Activated naive CD8-positive, alpha-beta T cell (primary cell): ENCODE data around the gene INSIG1.

Experiments
- H3K27ac Mint-ChIP-seq: one replicate; pipeline ENCODE4 v1.8.0; 2021; ENCODE audit warnings: mixed read lengths
- H3K27me3 Mint-ChIP-seq: one replicate; pipeline ENCODE4 v1.8.0; 2021; ENCODE audit warnings: mixed read lengths
- H3K36me3 Mint-ChIP-seq: one replicate; pipeline ENCODE4 v1.8.0; 2021; ENCODE audit warnings: mixed read lengths
- H3K4me1 Mint-ChIP-seq: one replicate; pipeline ENCODE4 v1.8.0; 2021; ENCODE audit warnings: low read depth, mixed read lengths
- H3K4me3 Mint-ChIP-seq: one replicate; pipeline ENCODE4 v1.8.0; 2021; ENCODE audit warnings: mild to moderate bottlenecking, mixed read lengths
- H3K9me3 Mint-ChIP-seq: one replicate; pipeline ENCODE4 v1.8.0; 2021; ENCODE audit warnings: low read depth, mixed read lengths

INSIG1 gene

GRCh38 chr7:155316427-155317113 is 18.9 kb downstream of the INSIG1 start:
- H3K9me3 Mint-ChIP-seq, result no peaks in the 10 kb centered on the region
- H3K27me3 Mint-ChIP-seq, result no peaks in the 10 kb centered on the region
- no peaks in the 10 kb centered on the region for H3K4me1 Mint-ChIP-seq
- peaks cover 2% of the 10 kb centered on the region for H3K36me3 Mint-ChIP-seq
- no peak overlapping the region for H3K4me3 Mint-ChIP-seq
- no peak overlapping the region for H3K27ac Mint-ChIP-seq

GRCh38 chr7:155317114-155317434 is 19.4 kb downstream of the INSIG1 start:
- Mint-ChIP-seq H3K27me3 (no peaks in the 10 kb centered on the region), H3K36me3 (peaks cover under 1% of the 10 kb centered on the region), H3K9me3 (no peaks in the 10 kb centered on the region), H3K4me1 (no peaks in the 10 kb centered on the region), H3K4me3 (no peak overlapping the region), H3K27ac (no peak overlapping the region)

- Mint-ChIP-seq H3K27ac (no peak overlapping the region), H3K4me3 (no peak overlapping the region), H3K4me1 (peaks cover under 1% of the 10 kb centered on the region), H3K9me3 (peaks cover under 1% of the 10 kb centered on the region), H3K27me3 (no peaks in the 10 kb centered on the region), H3K36me3 (no peaks in the 10 kb centered on the region)
Observed at GRCh38 chr7:155318245-155318644, 20.6 kb downstream of the INSIG1 start.

- H3K27ac Mint-ChIP-seq, result no peak overlapping the region
- no peaks in the 10 kb centered on the region for H3K36me3 Mint-ChIP-seq
- peaks cover 2% of the 10 kb centered on the region for H3K4me1 Mint-ChIP-seq
- H3K9me3 Mint-ChIP-seq, result peaks cover 3% of the 10 kb centered on the region
- no peak overlapping the region for H3K4me3 Mint-ChIP-seq
- H3K27me3 Mint-ChIP-seq, result peaks cover 4% of the 10 kb centered on the region
Observed at GRCh38 chr7:155322530-155322929, 24.9 kb downstream of the INSIG1 start.

GRCh38 chr7:155323001-155323638 is 25.4 kb downstream of the INSIG1 start:
- Mint-ChIP-seq H3K27me3 (peaks cover 4% of the 10 kb centered on the region), H3K27ac (no peak overlapping the region), H3K4me1 (peaks cover 2% of the 10 kb centered on the region), H3K9me3 (peaks cover 3% of the 10 kb centered on the region), H3K36me3 (no peaks in the 10 kb centered on the region), H3K4me3 (no peak overlapping the region)

- peaks cover 2% of the 10 kb centered on the region for H3K4me1 Mint-ChIP-seq
- no peak overlapping the region for H3K4me3 Mint-ChIP-seq
- H3K9me3 Mint-ChIP-seq, result peaks cover 3% of the 10 kb centered on the region
- peaks cover 4% of the 10 kb centered on the region for H3K27me3 Mint-ChIP-seq
- no peaks in the 10 kb centered on the region for H3K36me3 Mint-ChIP-seq
- H3K27ac Mint-ChIP-seq, result no peak overlapping the region
Observed at GRCh38 chr7:155324012-155324917, 26.6 kb downstream of the INSIG1 start.

- H3K36me3 Mint-ChIP-seq, result no peaks in the 10 kb centered on the region
- peaks cover 3% of the 10 kb centered on the region for H3K9me3 Mint-ChIP-seq
- no peak overlapping the region for H3K27ac Mint-ChIP-seq
- H3K4me3 Mint-ChIP-seq, result no peak overlapping the region
- peaks cover 4% of the 10 kb centered on the region for H3K27me3 Mint-ChIP-seq
- peaks cover 2% of the 10 kb centered on the region for H3K4me1 Mint-ChIP-seq
Observed at GRCh38 chr7:155324918-155325235, 27.2 kb downstream of the INSIG1 start.

- Mint-ChIP-seq H3K4me3 (no peak overlapping the region), H3K4me1 (peaks cover 5% of the 10 kb centered on the region), H3K27ac (no peak overlapping the region), H3K36me3 (no peaks in the 10 kb centered on the region), H3K9me3 (peaks cover 3% of the 10 kb centered on the region), H3K27me3 (peaks cover 4% of the 10 kb centered on the region)
Observed at GRCh38 chr7:155326385-155326784, 28.7 kb downstream of the INSIG1 start.

- H3K4me1 Mint-ChIP-seq, result peaks cover 5% of the 10 kb centered on the region
- H3K9me3 Mint-ChIP-seq, result peaks cover 3% of the 10 kb centered on the region
- H3K27ac Mint-ChIP-seq, result no peak overlapping the region
- H3K36me3 Mint-ChIP-seq, result no peaks in the 10 kb centered on the region
- H3K27me3 Mint-ChIP-seq, result peaks cover 4% of the 10 kb centered on the region
- H3K4me3 Mint-ChIP-seq, result no peak overlapping the region
Observed at GRCh38 chr7:155327590-155328320, 30.1 kb downstream of the INSIG1 start.

GRCh38 chr7:155329225-155329624 is 31.5 kb downstream of the INSIG1 start:
- Mint-ChIP-seq H3K27me3 (peaks cover 4% of the 10 kb centered on the region), H3K27ac (no peak overlapping the region), H3K36me3 (no peaks in the 10 kb centered on the region), H3K4me3 (no peak overlapping the region), H3K4me1 (peaks cover 3% of the 10 kb centered on the region), H3K9me3 (no peaks in the 10 kb centered on the region)

- H3K4me3 Mint-ChIP-seq, result no peak overlapping the region
- H3K4me1 Mint-ChIP-seq, result peaks cover 3% of the 10 kb centered on the region
- H3K9me3 Mint-ChIP-seq, result no peaks in the 10 kb centered on the region
- H3K27ac Mint-ChIP-seq, result no peak overlapping the region
- no peaks in the 10 kb centered on the region for H3K27me3 Mint-ChIP-seq
- H3K36me3 Mint-ChIP-seq, result no peaks in the 10 kb centered on the region
Observed at GRCh38 chr7:155331396-155331795, 33.7 kb downstream of the INSIG1 start.

GRCh38 chr7:155333346-155334234 is 35.9 kb downstream of the INSIG1 start:
- Mint-ChIP-seq H3K4me1 (peaks cover 10% of the 10 kb centered on the region), H3K4me3 (no peak overlapping the region), H3K9me3 (no peaks in the 10 kb centered on the region), H3K27me3 (no peaks in the 10 kb centered on the region), H3K27ac (no peak overlapping the region), H3K36me3 (no peaks in the 10 kb centered on the region)

GRCh38 chr7:155336812-155337602 is 39.3 kb downstream of the INSIG1 start:
- Mint-ChIP-seq H3K27me3 (no peaks in the 10 kb centered on the region), H3K36me3 (no peaks in the 10 kb centered on the region), H3K4me1 (peaks cover 19% of the 10 kb centered on the region), H3K9me3 (no peaks in the 10 kb centered on the region), H3K4me3 (no peak overlapping the region), H3K27ac (no peak overlapping the region)
